Activated CD4-positive, alpha-beta T cell treated with anti-CD3 and anti-CD28 coated beads for 48 hours (primary cell): ENCODE measurements around the gene HOXA11.

Source experiments
- DNase-seq: peaks from one replicate; pipeline ENCODE4 v3.0.0-alpha.2; 2020

The HOXA11 gene

GRCh38 chr7:27205325-27206280, 20.6 kb upstream of the HOXA11 start:
- DNase-seq: no peak

DNA sequence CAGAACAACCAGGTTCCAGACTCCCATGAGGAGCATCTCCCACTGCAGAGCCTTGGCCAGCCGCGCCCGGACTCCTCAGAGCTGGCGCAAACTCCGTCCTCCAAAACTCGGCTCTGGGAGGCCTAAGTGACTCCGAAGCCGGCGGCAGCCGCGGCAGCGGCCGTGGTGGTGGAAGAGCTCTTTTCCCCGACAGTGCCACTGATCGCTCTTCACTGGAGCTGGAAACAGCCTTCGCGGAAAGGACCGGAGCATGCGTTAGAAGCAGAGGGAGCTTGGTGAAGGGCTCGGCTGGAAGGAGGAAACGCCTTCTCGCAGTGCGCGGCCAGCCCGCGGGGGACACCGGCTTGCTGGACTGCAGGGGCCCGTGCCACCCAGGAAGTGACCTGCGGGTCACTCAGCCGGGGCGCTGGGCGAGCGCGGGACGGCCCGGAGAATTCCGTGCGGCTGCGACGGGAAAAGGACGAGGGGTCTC, 19.9 kb upstream of the HOXA11 start:
- no peak for DNase-seq

DNA sequence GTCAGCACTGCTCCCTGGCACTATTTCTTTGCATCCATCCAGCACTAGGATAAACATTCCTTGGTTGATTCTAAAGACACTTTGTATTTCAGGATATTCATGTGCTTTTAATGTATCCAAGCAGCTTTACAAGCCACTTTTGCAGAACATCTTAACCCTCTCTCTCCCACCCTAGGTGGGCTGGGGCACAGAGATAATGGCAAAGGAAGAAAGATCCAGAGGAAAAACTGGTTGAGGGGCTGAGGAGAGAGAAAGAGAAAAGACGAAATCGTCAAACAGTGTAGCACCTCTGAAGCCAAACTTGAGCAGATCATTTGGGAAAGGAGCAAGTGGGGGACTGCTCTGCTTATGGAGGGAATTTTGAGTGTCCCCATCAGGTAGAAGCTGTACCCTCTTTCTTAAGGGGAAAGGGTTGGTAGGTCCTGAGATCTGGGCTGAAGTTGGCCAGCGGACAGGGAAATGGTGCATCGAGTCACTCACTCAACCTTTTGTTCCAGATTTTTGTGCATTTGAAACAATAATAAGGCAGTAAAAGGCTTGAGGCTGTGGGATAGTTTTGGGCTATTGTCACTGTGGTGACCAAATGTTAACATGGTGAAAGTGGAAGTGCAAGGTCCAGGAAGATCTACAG, 19.0 kb upstream of the HOXA11 start:
- DNase-seq: no peak

DNA sequence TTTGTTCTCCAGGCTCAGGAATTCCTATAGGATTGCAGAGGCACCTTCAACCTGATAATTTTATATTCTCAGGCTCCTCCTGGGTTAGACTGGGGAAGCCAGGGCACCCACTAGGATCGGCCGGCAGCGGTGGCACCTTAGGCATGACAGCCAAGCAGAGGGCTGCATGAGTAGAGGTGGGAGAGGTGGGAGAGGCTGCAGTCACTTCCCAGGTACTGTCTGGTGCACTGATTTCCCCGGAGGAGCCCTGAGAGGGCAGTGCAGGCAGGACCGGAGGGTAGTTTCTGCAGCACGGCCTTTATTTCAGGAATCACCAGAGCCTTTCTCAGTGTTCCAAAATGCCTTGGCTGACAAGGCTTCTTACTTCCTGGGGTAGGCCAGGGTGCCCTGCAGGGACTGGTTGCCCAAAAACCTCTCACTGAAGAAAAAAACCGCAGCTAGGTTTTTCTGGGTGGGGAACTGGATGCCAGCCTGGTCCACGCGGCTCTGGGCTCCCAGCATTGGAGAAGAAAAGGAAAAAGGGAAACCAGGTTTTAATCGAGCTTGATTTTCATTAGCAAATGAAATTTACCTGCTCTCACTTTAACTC, 18.4 kb upstream of the HOXA11 start:
- no peak for DNase-seq

GRCh38 chr7:27202862-27203134, 17.8 kb upstream of the HOXA11 start:
- no peak for DNase-seq

DNA sequence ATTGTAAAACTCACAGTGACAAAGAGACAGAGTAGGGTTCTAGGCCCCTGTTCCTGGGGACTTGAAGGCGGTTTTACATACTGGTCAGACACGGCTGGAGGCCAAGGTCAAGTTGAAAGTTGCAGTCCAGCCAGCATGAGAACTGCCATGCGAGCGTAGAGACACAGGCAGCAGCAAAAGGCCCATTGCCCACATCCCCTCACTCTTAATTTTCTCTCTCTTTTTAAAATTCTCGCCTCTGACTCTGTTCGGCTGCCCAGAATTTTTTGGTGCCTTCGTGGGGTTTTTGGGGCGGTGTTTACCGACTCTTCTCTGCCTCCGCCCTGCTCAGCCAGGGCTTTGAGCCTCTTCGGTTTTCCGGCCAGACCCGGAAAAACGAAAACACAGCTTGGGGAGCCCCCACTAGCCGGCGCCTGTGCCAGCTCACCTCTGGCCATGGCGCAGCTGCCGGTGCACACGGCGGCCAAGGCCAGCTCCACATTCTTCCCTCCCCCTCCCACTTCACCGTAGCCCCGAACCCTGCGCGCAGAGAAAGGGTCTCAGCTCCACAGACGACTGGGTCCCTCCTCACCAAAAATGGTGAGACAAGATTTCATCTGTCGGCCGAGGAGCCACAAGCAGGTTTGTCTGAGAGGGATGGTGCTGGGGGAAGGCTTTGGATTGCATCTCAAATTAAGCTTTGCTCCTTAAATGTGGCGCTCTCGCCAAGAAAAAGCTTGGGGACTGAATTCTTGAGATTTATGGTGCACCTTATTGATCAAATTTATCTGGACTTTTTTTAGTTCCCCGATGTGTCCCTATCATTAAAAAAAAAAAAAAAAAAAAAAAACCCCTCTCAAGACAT, 17.2 kb upstream of the HOXA11 start:
- no peak for DNase-seq

DNA sequence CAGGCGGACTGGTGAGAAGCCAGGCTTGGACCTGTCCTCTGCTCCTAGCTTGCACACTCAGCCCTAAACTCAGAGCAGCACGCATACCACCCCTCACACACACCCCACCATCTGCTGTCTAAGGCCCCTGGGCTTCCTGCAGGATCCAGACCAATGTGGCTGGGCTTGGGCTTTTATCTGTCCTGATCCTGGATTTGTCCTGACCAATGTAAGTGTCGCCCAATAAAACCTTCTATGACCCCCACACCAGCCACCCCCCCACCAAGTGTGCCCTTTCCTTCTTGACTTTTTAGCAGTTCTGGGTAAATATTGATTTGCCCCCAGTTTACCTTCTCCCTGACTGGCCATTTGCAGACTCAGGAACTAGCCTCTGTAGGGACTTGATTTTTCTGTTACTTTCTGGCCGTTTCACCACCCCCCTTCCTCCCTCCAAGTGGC, 16.6 kb upstream of the HOXA11 start:
- DNase-seq: no peak

GRCh38 chr7:27200761-27201579, 15.9 kb upstream of the HOXA11 start:
- DNase-seq: no peak

GRCh38 chr7:27199849-27200760, 15.1 kb upstream of the HOXA11 start, which contains the start of gene HOXA13:
Gene HOXA13, minus strand, starts transcription at chr7:27200091. Its CDS starts 14 bp downstream, at chr7:27200077.
- DNase-seq: no peak

DNA sequence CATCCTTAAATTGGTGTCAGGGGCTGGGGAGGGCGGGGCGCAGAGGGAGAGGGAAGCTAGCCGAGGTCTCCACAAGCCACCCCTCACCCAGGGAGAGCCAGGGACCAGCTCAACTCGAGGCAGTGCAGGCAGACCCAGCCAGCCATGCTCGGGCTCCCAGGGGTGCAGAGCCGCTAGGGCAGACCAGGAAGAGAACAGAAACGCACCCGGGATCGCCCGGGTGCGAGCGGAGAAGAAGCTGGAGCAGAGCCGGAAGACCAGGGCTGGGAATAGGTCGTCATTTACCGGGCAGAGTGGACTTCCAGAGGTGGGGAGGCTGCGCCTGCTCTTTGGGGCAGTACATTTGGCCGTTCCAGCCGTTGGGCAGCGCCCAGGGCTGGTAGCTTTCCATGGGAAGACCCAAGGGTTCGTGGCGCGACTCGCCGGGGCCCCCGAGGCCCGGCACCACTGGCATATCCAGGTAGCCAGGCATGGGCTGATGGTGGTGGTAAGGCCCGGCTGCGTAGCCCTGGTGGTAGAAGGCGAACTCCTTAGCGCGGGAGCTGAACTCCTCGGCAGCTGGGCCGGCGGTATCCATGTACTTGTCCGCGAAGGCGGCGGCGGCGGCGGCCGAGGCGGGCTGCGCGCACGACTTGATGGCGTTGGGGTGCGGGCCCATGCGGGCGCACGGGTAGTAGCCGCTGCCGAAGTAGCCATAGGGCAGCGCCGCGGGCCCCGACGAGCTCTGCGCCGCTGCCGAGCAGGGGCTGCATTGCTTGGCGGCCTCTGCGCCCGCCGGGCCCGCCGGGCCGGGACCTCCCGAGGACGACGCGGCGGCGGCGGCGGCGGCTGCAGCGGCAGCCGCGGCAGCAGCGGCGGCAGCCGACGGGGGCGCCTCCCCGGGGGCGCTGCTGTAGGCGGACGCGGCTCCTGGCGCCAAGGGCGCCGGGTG, 14.1 kb upstream of the HOXA11 start:
- no peak for DNase-seq

- DNase-seq: no peak
Observed at GRCh38 chr7:27198138-27198841, 13.3 kb upstream of the HOXA11 start.

- no peak for DNase-seq
Observed at GRCh38 chr7:27197137-27198042, 12.4 kb upstream of the HOXA11 start.

- DNase-seq: peak; percentile 90
Observed at GRCh38 chr7:27196287-27196767, 11.3 kb upstream of the HOXA11 start.

- no peak for DNase-seq
Observed at GRCh38 chr7:27194686-27195379, 9.8 kb upstream of the HOXA11 start.

- DNase-seq: no peak
Observed at GRCh38 chr7:27194002-27194352, 8.9 kb upstream of the HOXA11 start.

- DNase-seq: no peak
Observed at GRCh38 chr7:27193335-27194001, 8.4 kb upstream of the HOXA11 start.
